ENCODE measurements around the gene MAGED4.
"Not testable (repeated sequence)": the region's sequence is repeated elsewhere in the genome, so short reads cannot be mapped to it uniquely, and the experiment has no call there.

- not testable (repeated sequence) for TF ChIP-seq CTCF (conservative IDR thresholded peaks at IDR 0.05; ENCODE audit: low read depth, low read length); EZH2 (IDR thresholded peaks at IDR 0.05; ENCODE audit: low read length, unreplicated experiment)
These were observed 378 bp downstream of the MAGED4 start for GRCh38 chrX:52185078-52185453.
